Aorta (tissue), 5 donors: ENCODE data around the gene FABP7. TPM values are rescaled to one million over a fixed set of nuclear protein-coding genes. Genes with fewer than 3 reads are reported as not detected.
"Not testable (repeated sequence)": the region's sequence is repeated elsewhere in the genome, so short reads cannot be mapped to it uniquely, and the experiment has no call there.

Source experiments
- ATAC-seq: fragments of 200-7000 bp; cut with Tn5 transposase; one replicate; pipeline ENCODE4 v1.9.1; 2022; ENCODE audit warnings: moderate library complexity; ENCODE audit not compliant: low FRiP score
- DNase-seq, 2 donors: peaks; one replicate each; pipeline ENCODE4 v3.0.0-alpha.2; 2020
- H3K27ac ChIP-seq, 2 donors: one replicate each; pipeline ENCODE4 v1.5.1; 2013; ENCODE audit warnings: low read length in 2 of 2, mild to moderate bottlenecking in 2 of 2, moderate library complexity in 2 of 2, control low read depth in 1 of 2, inconsistent platforms in 1 of 2, low read depth in 1 of 2
- H3K27me3 ChIP-seq, 2 donors: one replicate each; pipeline ENCODE4 v1.6.1; 2013; ENCODE audit warnings: control low read depth in 1 of 2, low read length in 1 of 2, mild to moderate bottlenecking in 1 of 2, moderate library complexity in 1 of 2; ENCODE audit not compliant: insufficient read depth in 2 of 2, control insufficient read depth in 1 of 2
- H3K36me3 ChIP-seq, 2 donors: one replicate each; pipeline ENCODE4 v1.6.1; 2013; ENCODE audit warnings: control low read depth in 1 of 2, low read length in 1 of 2, mild to moderate bottlenecking in 1 of 2; ENCODE audit not compliant: insufficient read depth in 2 of 2, control insufficient read depth in 1 of 2
- H3K4me1 ChIP-seq, 2 donors: one replicate each; pipeline ENCODE4 v1.6.1; 2013; ENCODE audit warnings: low read length in 2 of 2, control low read depth in 1 of 2, mild to moderate bottlenecking in 1 of 2, moderate library complexity in 1 of 2; ENCODE audit not compliant: insufficient read depth in 2 of 2, control insufficient read depth in 1 of 2
- H3K4me3 ChIP-seq, 2 donors: one replicate each; pipeline ENCODE4 v1.5.1; 2013; ENCODE audit warnings: low read length in 2 of 2, control low read depth in 1 of 2, mild to moderate bottlenecking in 1 of 2
- H3K9me3 ChIP-seq: one replicate; pipeline ENCODE4 v1.6.1; 2013; ENCODE audit warnings: mild to moderate bottlenecking, low read length; ENCODE audit not compliant: control insufficient read depth
- WGBS, 2 donors: extraction: QIAGEN DNeasy Blood & Tissue Kit; methylation state at CpG; one replicate each; pipeline ENCODE4 v1.1.7; 2013; 5-methylcytosine and 5-hydroxymethylcytosine counted together
- intact Hi-C, 2 donors: fragments of 100-400 bp; cut with DNase I; formaldehyde crosslinking; loops; one replicate each; pipeline versions ENCODE4 v1.14.2 to v1.15.0; 2022
- polyA plus RNA-seq, 2 donors: library from polyadenylated mRNA; stranded (reverse); fragments of 200-250 nt; gene quantifications; one replicate each; pipeline ENCODE4 v1.2.3, GENCODE V29; 2013
- total RNA-seq, 2 donors: library from RNA; stranded (reverse); fragmentation: NEBNext Ultra II Directional; extraction: Animal tissue kit (Norgen Biotek cat#: 25700); gene quantifications; one replicate each; pipeline ENCODE4 v1.2.1, GENCODE V29; 2021
- donor health status: healthy with polysubstance abuse.
- donor health status: Bipolar disorder and iron deficiency.
- donor health status: DM: no; HTN: no; CAD: no.
- donor health status: DM: no; HTN: no; CAD: no.
- donor health status: DM: yes; HTN: yes; CAD: no.

Gene FABP7
- total and polyA plus RNA-seq, 4 donors: not detected

GRCh38 chr6:122740091-122740490 lies 39.4 kb upstream of the FABP7 start:
- WGBS, 2 donors: 84 to 85% methylated on average over 2 of the region's 2 CpGs
- no peaks in the 10 kb centered on the region for H3K9me3 ChIP-seq
- ATAC-seq (no peak), DNase-seq (no peak)
- no peaks in the 10 kb centered on the region for H3K27me3 ChIP-seq
- H3K4me3 ChIP-seq: no peak overlapping the region
- H3K36me3 ChIP-seq: no peaks in the 10 kb centered on the region
- H3K4me1 ChIP-seq: no peaks in the 10 kb centered on the region
- intact Hi-C loops: no loop called here
- no peak overlapping the region for H3K27ac ChIP-seq

GRCh38 chr6:122740936-122741335 lies 38.6 kb upstream of the FABP7 start:
- intact Hi-C loops: no loop called here
- DNase-seq (no peak), ATAC-seq (no peak)
- no peak overlapping the region for H3K4me3 ChIP-seq
- H3K4me1 ChIP-seq: no peaks in the 10 kb centered on the region
- H3K27ac ChIP-seq: no peak overlapping the region
- WGBS, 2 donors: 56 to 61% methylated on average over 2 of the region's 2 CpGs
- no peaks in the 10 kb centered on the region for H3K9me3 ChIP-seq
- no peaks in the 10 kb centered on the region for H3K27me3 ChIP-seq
- no peaks in the 10 kb centered on the region for H3K36me3 ChIP-seq

GRCh38 chr6:122744247-122744646 lies 35.3 kb upstream of the FABP7 start:
- DNase-seq, H3K27ac ChIP-seq, H3K9me3 ChIP-seq, H3K4me3 ChIP-seq, intact Hi-C loops, H3K36me3 ChIP-seq, H3K27me3 ChIP-seq, ATAC-seq, H3K4me1 ChIP-seq: not testable (repeated sequence)
- WGBS, 2 donors: 31 to 40% methylated on average over 8 of the region's 8 CpGs

GRCh38 chr6:122744856-122745255 lies 34.7 kb upstream of the FABP7 start:
- ATAC-seq, intact Hi-C loops, H3K4me3 ChIP-seq, H3K27ac ChIP-seq, H3K9me3 ChIP-seq, H3K4me1 ChIP-seq, H3K36me3 ChIP-seq, DNase-seq, H3K27me3 ChIP-seq: not testable (repeated sequence)
- WGBS, 2 donors: 88 to 90% methylated on average over 3 of the region's 3 CpGs

- Histone ChIP-seq H3K4me1 (no peaks in the 10 kb centered on the region), H3K27me3 (no peaks in the 10 kb centered on the region), H3K36me3 (no peaks in the 10 kb centered on the region), H3K4me3 (no peak overlapping the region), H3K9me3 (no peaks in the 10 kb centered on the region), H3K27ac (no peak overlapping the region)
- intact Hi-C loops: no loop called here
- DNase-seq: no peak
- WGBS, 2 donors: 82 to 88% methylated on average over 9 of the region's 9 CpGs
- ATAC-seq: no peak
Observed at GRCh38 chr6:122746688-122747087, 32.8 kb upstream of the FABP7 start.

GRCh38 chr6:122747573-122747972 lies 31.9 kb upstream of the FABP7 start:
- WGBS, 2 donors: 92 to 95% methylated on average over 10 of the region's 10 CpGs
- intact Hi-C loops: no loop called here
- ATAC-seq: no peak

GRCh38 chr6:122748945-122749344 lies 30.6 kb upstream of the FABP7 start:
- intact Hi-C loops, H3K27ac ChIP-seq, H3K27me3 ChIP-seq, H3K4me3 ChIP-seq, DNase-seq, H3K36me3 ChIP-seq, H3K9me3 ChIP-seq, H3K4me1 ChIP-seq, ATAC-seq: not testable (repeated sequence)
- 33 to 75% methylated on average over 5 of the region's 5 CpGs for WGBS, 2 donors

More at GRCh38 chr6:122747573-122747972, 31.9 kb upstream of the FABP7 start:
- no peaks in the 10 kb centered on the region for H3K9me3 ChIP-seq
- H3K4me1 ChIP-seq: no peaks in the 10 kb centered on the region
- no peaks in the 10 kb centered on the region for H3K36me3 ChIP-seq
- DNase-seq: no peak
- H3K4me3 ChIP-seq: no peak overlapping the region
- no peak overlapping the region for H3K27ac ChIP-seq
- H3K27me3 ChIP-seq: no peaks in the 10 kb centered on the region

GRCh38 chr6:122749451-122750050 lies 30.0 kb upstream of the FABP7 start:
- 81 to 84% methylated on average over 4 of the region's 4 CpGs for WGBS, 2 donors
- Histone ChIP-seq H3K27ac (no peak overlapping the region), H3K4me3 (no peak overlapping the region), H3K36me3 (no peaks in the 10 kb centered on the region), H3K4me1 (no peaks in the 10 kb centered on the region), H3K9me3 (no peaks in the 10 kb centered on the region), H3K27me3 (no peaks in the 10 kb centered on the region)
- DNase-seq (no peak), ATAC-seq (no peak)
- intact Hi-C loops: no loop called here

GRCh38 chr6:122751326-122751725 lies 28.2 kb upstream of the FABP7 start:
- no peak overlapping the region for H3K27ac ChIP-seq
- H3K4me1 ChIP-seq: no peaks in the 10 kb centered on the region
- H3K9me3 ChIP-seq: no peaks in the 10 kb centered on the region
- no peak overlapping the region for H3K4me3 ChIP-seq
- DNase-seq (no peak), ATAC-seq (no peak)
- 49 to 57% methylated on average over 3 of the region's 3 CpGs for WGBS, 2 donors
- no peaks in the 10 kb centered on the region for H3K36me3 ChIP-seq
- no peaks in the 10 kb centered on the region for H3K27me3 ChIP-seq
- intact Hi-C loops: no loop called here
